HG03457 (cell line): Measurements from ENCODE around the gene NME4.
"Not testable (repeated sequence)": the region's sequence is repeated elsewhere in the genome, so short reads cannot be mapped to it uniquely, and the experiment has no call there.

ENCODE experiments used
- ATAC-seq: cut with Tn5 transposase; IDR thresholded peaks from one replicate; pipeline ENCODE4 v1.9.1; 2021; ENCODE audit warnings: moderate number of reproducible peaks; ENCODE audit not compliant: unreplicated experiment

Gene NME4

GRCh38 chr16:396199-396598 is 800 bp upstream of the NME4 start:
- no peak for ATAC-seq

GRCh38 chr16:396605-397004 is 394 bp upstream of the NME4 start:
- ATAC-seq: no peak

DNA sequence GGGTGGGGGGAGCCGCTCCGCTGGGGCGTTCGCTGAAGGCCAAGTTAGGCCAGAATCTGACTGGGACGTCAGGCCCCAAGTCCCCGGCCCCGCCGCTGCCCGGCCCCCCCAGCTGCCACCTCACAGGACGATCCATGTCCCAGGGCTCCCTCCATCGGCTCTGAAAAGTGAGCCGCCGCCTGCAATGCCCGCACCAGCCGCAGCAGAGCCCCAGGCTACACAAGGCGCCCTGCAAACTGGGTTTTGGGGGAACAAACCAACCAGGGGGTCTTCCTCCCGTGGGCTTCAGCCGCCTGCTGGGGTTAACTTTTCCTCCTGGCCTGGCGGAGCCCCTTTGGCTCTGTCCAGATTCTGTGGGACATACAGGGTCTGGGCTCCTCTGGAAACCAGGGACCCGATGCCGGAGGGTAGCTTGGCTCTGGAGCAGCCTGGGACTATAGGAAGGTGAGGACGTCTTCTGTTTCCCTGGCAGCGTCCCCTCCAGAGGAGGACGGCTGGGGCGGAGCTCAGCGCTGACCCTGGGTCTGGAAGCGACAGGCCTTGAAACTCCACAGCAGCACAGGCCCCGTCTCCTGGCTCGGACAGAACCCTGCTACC is 835 bp downstream of the NME4 start:
- no peak for ATAC-seq

- no peak for ATAC-seq
Observed at GRCh38 chr16:398561-399339, 1.8 kb downstream of the NME4 start.

- ATAC-seq: no peak
Observed at GRCh38 chr16:399340-400019, 2.5 kb downstream of the NME4 start.

GRCh38 chr16:400061-400591 is 3.1 kb downstream of the NME4 start:
- ATAC-seq: no peak

GRCh38 chr16:401468-402348 is 4.7 kb downstream of the NME4 start, which contains the start of gene DECR2:
Gene DECR2, plus strand, starts transcription at chr16:401885. Its CDS starts 79 bp downstream, at chr16:401964.
- ATAC-seq: peak; percentile 40

DNA sequence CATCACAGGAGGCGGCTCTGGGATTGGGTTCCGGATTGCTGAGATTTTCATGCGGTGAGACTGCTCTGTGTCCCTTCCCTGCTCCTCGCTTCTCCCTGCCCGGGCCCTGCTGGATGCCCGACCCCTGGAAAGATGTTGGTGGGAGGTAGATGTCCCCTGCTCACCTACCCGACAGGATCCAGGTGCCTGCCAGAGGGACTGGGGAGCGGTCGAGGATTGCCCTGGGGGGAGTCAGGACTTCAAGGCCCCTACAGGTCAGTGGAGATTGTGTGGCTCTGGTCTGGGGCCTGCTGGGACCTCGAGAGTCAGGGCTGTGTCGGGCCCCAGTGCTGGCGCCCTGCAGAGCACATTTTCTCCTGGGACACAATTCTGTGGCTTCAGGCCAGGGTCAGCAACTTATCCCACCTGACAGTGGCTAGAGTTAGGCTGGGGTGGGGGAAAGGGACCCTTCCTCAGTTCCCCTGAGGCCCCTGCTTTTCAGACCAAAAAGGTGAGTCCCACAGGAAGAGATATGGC is 8.0 kb downstream of the NME4 start:
- no peak for ATAC-seq

- ATAC-seq: no peak
Observed at GRCh38 chr16:405548-406506, 8.8 kb downstream of the NME4 start.

- no peak for ATAC-seq
Observed at GRCh38 chr16:407253-407652, 10.3 kb downstream of the NME4 start.

GRCh38 chr16:410516-411178 is 13.6 kb downstream of the NME4 start:
- no peak for ATAC-seq

DNA sequence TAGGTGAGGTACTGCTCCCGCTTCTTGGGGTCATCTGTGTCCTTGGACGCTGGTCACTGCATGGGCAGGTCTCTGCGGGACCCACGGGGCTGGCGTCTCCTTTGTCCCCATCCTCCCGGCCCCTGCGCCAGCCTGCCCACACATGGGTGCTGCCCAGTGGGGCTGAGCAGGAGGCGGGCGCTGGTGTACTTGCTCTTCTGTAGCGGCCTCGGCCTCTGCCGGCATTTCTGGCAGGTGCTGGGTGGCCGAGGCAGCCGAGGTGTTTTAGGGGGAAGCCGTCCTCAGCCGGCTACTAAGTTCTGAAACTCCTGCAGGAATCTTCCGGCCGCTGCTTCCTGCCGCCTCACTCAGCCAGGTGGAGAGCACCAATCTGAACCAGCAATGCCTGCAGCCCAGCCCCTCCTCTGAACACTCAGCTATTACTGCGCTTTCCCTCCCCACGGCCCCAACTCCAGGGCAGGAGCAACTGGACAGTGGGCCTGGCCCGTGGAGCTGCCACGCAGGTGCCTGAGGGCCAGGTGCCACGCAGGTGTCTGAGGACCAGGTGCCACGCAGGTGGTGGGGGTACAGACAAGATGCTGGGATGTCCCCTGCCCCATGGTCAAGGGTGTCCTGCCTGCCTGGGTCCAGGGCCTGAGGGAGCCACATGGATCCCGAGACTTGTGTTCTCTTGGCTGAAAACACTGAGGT is 14.7 kb downstream of the NME4 start:
- no peak for ATAC-seq

GRCh38 chr16:414395-415169 is 17.6 kb downstream of the NME4 start:
- no peak for ATAC-seq

DNA sequence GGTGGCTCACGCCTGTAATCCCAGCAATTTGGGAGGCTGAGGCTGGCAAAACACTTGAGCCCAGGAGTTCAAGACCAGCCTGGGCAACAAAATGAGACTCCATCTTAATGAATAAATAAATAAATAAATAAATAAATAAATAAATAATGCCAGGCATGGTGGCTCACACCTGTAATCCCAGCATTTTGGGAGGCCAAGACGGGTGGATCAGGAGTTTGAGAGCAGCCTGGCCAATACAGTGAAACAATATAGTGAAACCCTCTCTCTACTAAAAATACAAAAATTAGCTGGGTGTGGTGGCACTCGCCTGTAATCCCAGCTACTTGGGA is 18.1 kb downstream of the NME4 start:
- not testable (repeated sequence) for ATAC-seq

DNA sequence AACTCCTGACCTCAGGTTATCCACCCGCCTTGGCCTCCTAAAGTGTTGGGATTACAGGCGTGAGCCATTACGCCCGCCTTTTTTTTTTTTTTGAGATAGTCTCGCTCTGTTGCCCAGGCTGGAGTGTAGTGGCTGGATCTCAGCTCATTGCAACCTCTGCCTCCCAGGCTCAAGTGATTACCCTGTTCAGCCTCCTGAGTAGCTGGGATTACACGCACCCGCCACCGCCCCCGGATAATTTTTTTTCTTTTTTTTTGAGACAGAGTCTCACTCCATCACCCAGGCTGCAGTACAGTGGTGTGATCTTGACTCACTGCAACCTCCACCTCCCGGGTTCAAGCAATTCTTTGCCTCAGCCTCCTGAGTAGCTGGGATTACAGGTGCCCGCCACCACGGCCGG is 25.2 kb downstream of the NME4 start:
- ATAC-seq: not testable (repeated sequence)

DNA sequence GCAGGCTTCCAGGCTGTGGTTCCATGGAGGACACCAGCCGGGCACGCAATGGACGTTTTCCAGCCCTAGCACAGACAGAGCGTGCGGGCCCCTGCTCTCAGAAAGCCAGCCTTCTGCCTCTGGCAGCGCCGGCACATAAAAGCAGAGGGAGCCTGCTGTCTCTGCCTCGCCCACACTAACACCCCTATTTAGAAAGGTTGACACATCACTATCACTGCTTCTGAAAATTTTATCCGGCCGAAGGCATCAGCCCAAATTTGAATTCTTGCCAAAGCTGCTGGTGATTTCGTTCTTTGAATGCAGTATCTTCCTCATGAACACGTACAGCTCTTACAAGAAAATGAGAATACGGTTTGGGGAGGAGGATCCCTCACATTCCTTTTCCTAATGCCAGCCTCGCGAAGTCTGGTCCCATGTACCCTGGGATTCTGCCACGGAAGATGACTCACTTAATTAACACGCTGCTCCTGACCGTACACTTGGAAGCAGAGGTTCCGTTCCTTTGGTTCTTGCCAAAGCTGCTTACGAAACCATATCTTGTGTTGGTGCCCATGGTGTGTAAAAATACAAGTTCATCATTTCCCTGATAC is 27.1 kb downstream of the NME4 start:
- no peak for ATAC-seq

DNA sequence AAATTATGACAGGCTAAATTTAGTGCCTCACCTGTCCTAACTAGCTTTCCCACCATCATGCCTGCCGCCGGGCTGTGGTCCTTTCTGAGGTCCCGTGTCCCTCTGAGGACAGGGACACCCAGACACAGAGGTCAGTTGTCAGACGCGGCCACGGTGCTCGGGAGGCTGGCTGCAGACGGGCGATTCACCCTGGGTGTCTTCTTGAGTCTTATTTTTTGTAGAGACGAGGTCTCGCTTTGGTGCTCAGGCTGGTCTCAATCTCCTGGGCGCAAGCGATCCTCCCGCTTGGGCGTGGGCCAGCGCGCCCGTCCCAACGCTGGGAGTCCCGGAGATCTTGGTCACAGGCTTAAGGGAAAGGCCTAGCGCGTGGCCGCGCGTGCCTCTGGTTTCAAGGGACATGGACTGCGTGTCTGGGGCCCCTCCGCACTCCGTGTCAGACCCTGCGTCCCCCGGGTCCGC is 27.7 kb downstream of the NME4 start:
- no peak for ATAC-seq
